ENCODE results near the gene BIVM. TPM values are rescaled to one million over a fixed set of nuclear protein-coding genes. Genes with fewer than 3 reads are reported as not detected.

Gene BIVM
- total RNA-seq, 2 experiments from 2014 or later = 9.7 to 11.6 TPM

GRCh38 chr13:102788683-102789082, 10.2 kb upstream of the BIVM start:
- Mint-ChIP-seq H3K27me3 (no peaks in the 10 kb centered on the region), H3K4me3 (no peak overlapping the region), H3K9me3 (ENCODE audit: low read depth) (no peaks in the 10 kb centered on the region), H3K27ac (no peak overlapping the region), H3K4me1 (peaks cover 2% of the 10 kb centered on the region), H3K36me3 (ENCODE audit: low read depth) (peaks cover 17% of the 10 kb centered on the region)
- ChIA-PET CTCF (no interaction called here), POLR2A (no interaction called here)
- intact Hi-C loops (cut with DNase I, micrococcal nuclease) = no loop called here
- no peak for ATAC-seq
- no peak for DNase-seq

- intact Hi-C loops (cut with DNase I, micrococcal nuclease) = no loop called here
- H3K4me3 Mint-ChIP-seq = no peak overlapping the region
- no peaks in the 10 kb centered on the region for H3K9me3 Mint-ChIP-seq (ENCODE audit: low read depth)
- ChIA-PET CTCF (interaction anchor here (0.5 to 1.3 kb wide), 3 partner anchors 9 to 236 kb away, joined by 3 to 4 read pairs (median 3); partner anchors contain the start of gene TEX30), POLR2A (no interaction called here)
- H3K27me3 Mint-ChIP-seq = peaks cover 8% of the 10 kb centered on the region
- H3K27ac Mint-ChIP-seq = no peak overlapping the region
- ATAC-seq = no peak
- H3K4me1 Mint-ChIP-seq = peaks cover 4% of the 10 kb centered on the region
- DNase-seq = no peak
- H3K36me3 Mint-ChIP-seq (ENCODE audit: low read depth) = peaks cover 17% of the 10 kb centered on the region
Measured at GRCh38 chr13:102792396-102792795, 6.5 kb upstream of the BIVM start.

- POLR2A ChIA-PET = no interaction called here
Measured at GRCh38 chr13:102793611-102794355, 5.1 kb upstream of the BIVM start.

GRCh38 chr13:102799426-102800144, 666 bp downstream of the BIVM start:
- no peaks in the 10 kb centered on the region for H3K9me3 Mint-ChIP-seq (ENCODE audit: low read depth)
- H3K27me3 Mint-ChIP-seq = peaks cover 6% of the 10 kb centered on the region
- intact Hi-C loops (cut with DNase I, micrococcal nuclease) = loop anchor here (1.0 kb wide), 5 partner anchors 26 to 405 kb away; partner anchors contain the start of genes TEX30 (in 2 of the 2) and TPP2 (in 2 of the 2)
- ChIA-PET POLR2A (interaction anchor here (1.6 kb wide), 1 partner anchor 203 kb away, joined by 6 read pairs; the partner anchor contains the start of gene TPP2), CTCF (interaction anchor here (0.7 to 2.9 kb wide), 9 partner anchors 9 to 204 kb away, joined by 3 to 11 read pairs (median 3); partner anchors contain the start of genes ERCC5 and TEX30)
- peak overlapping the region; percentile 89 for H3K4me3 Mint-ChIP-seq
- peak; percentile 4 for ATAC-seq
- H3K4me1 Mint-ChIP-seq = peaks cover 26% of the 10 kb centered on the region
- peaks cover 5% of the 10 kb centered on the region for H3K36me3 Mint-ChIP-seq (ENCODE audit: low read depth)
- no peak for DNase-seq
- H3K27ac Mint-ChIP-seq = peak overlapping the region; percentile 73

More at GRCh38 chr13:102793611-102794355, 5.1 kb upstream of the BIVM start:
- no peak for DNase-seq
- no peak overlapping the region for H3K4me3 Mint-ChIP-seq
- no peak for ATAC-seq
- peaks cover 8% of the 10 kb centered on the region for H3K27me3 Mint-ChIP-seq
- CTCF ChIA-PET = interaction anchor here (0.8 to 1.3 kb wide), 3 partner anchors 11 to 40 kb away, joined by 3 to 4 read pairs (median 3); partner anchors contain the start of gene TEX30
- H3K27ac Mint-ChIP-seq = no peak overlapping the region
- no peaks in the 10 kb centered on the region for H3K9me3 Mint-ChIP-seq (ENCODE audit: low read depth)
- peaks cover 8% of the 10 kb centered on the region for H3K36me3 Mint-ChIP-seq (ENCODE audit: low read depth)
- intact Hi-C loops (cut with DNase I, micrococcal nuclease) = no loop called here
- H3K4me1 Mint-ChIP-seq = peaks cover 6% of the 10 kb centered on the region

DNA sequence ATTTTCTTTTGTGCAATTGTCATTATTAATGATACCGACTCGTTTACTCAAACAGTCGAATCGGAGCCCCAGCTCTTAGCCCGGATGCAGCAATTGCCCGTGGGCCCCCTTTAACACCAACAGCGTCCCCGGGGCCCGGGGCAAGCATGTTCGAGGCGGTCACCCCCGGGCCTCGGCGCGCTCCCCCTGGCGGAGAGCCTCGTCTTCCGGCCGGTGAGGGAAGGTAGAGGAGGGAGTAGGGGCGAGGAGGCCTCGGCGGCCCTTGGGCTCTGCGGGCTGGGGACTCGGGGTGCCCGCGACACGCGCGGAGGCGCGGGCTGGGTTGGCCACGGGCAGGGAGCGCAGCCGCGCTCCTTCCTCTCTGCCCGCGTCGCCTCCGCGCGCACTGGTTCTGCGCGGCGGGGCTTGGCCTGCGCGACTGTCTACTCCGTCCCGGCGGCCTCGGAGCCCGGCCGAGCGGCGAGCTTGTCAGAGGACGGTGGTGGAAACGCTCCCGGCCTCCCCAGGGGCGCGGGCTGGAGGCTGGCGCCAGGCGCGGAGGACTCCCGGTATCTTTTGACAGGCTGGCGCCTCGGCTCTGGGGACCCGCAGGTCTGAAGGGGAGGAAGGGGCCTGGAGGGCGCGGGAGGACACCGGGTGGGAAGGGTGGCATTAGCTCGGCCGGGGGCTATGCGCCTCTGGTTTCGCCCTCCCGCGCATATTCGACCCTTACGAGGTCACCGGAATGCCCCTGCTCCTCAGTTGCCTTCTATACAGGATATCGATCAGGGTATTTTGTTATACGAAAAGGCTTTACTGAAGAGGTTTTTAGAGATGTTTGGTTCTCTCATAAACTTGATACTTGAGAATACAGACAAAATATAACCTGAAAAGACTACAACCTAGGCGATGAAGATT, 1.5 kb downstream of the BIVM start:
- ChIA-PET CTCF (interaction anchor here (0.7 to 2.9 kb wide), 14 partner anchors 8 to 219 kb away, joined by 3 to 11 read pairs (median 3); partner anchors contain the start of genes ERCC5 and TEX30), POLR2A (interaction anchor here (1.6 kb wide), 1 partner anchor 204 kb away, joined by 6 read pairs; the partner anchor contains the start of gene TPP2)
- Mint-ChIP-seq H3K9me3 (ENCODE audit: low read depth) (no peaks in the 10 kb centered on the region), H3K36me3 (ENCODE audit: low read depth) (peaks cover 7% of the 10 kb centered on the region), H3K4me1 (peaks cover 26% of the 10 kb centered on the region), H3K4me3 (peak overlapping the region; percentile 89), H3K27ac (peak overlapping the region; percentile 73), H3K27me3 (peaks cover 6% of the 10 kb centered on the region)
- DNase-seq (peak; percentile 91), ATAC-seq (peak; percentile 81)
- intact Hi-C loops (cut with DNase I, micrococcal nuclease) = loop anchor here (1.0 kb wide), 4 partner anchors 27 to 208 kb away; partner anchors contain the start of genes TEX30 (in 2 of the 2) and TPP2 (in 1 of the 2)

GRCh38 chr13:102805680-102806079, 6.8 kb downstream of the BIVM start:
- Mint-ChIP-seq H3K4me1 (peaks cover 18% of the 10 kb centered on the region), H3K36me3 (ENCODE audit: low read depth) (peaks cover 21% of the 10 kb centered on the region), H3K4me3 (no peak overlapping the region), H3K27ac (no peak overlapping the region), H3K9me3 (ENCODE audit: low read depth) (no peaks in the 10 kb centered on the region), H3K27me3 (no peaks in the 10 kb centered on the region)
- no peak for DNase-seq
- POLR2A ChIA-PET = no interaction called here
- CTCF ChIA-PET = no interaction called here
- intact Hi-C loops (cut with DNase I, micrococcal nuclease) = no loop called here
- ATAC-seq = no peak

DNA sequence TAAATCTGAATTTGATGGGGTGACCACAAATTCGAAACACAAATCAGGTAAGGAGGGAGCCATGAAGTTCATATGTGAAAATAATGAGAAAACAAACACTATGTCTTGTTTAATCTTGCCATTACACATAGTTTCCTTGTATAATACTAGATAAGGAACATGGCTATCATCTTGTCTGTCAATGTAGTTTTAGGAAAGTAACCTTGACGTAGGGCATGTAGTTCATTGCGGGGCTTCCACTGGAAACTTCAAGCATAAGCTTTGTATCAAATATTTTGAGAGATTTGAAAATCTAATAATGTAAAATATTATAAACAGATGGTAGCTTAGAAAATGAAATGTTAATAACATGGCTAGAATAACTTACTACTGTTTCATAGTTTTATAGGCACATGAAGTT, 8.8 kb downstream of the BIVM start:
- ATAC-seq (no peak), DNase-seq (no peak)
- POLR2A ChIA-PET = no interaction called here
- Mint-ChIP-seq H3K4me1 (peaks cover 11% of the 10 kb centered on the region), H3K27me3 (no peaks in the 10 kb centered on the region), H3K27ac (no peak overlapping the region), H3K36me3 (ENCODE audit: low read depth) (peaks cover 35% of the 10 kb centered on the region), H3K9me3 (ENCODE audit: low read depth) (peaks cover 2% of the 10 kb centered on the region), H3K4me3 (no peak overlapping the region)
- CTCF ChIA-PET = interaction anchor here (0.9 to 1.4 kb wide), 3 partner anchors 39 to 215 kb away, joined by 3 read pairs; no protein-coding TSS in a partner anchor
- intact Hi-C loops (cut with DNase I, micrococcal nuclease) = no loop called here

DNA sequence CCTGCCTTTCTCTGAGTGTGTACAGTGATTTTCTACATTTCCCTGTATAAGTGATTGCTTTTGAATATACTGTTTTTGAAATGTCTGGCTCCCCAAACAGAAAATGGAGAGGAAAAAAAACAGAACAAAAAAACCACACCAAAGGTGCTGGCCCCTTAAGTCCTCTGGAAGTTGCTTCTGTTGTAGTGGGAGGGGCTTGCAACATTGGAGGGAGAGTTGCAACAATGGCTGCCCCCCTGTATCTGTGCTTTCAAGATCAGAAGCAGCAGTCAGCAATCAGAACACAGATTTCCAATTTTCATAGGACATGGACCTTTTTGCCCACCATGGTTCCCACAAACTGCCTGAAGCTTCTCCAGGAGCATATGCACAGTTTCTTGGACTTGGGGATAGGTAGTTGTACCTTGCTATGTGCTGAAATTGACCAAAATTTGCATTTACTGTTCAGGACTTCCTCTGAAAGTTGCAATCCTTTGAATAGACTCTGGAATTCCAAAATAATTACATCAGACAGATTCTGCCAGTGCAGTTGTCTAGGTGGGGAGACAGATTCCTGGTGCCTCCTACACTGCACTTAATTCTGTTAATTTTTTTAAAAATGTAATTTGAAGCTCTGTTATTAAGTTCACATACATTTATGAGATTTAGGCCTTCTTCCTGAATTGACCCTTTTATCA, 13.8 kb downstream of the BIVM start:
- DNase-seq (no peak), ATAC-seq (no peak)
- Mint-ChIP-seq H3K9me3 (ENCODE audit: low read depth) (peaks cover 2% of the 10 kb centered on the region), H3K36me3 (ENCODE audit: low read depth) (peaks cover 34% of the 10 kb centered on the region), H3K4me3 (no peak overlapping the region), H3K27me3 (no peaks in the 10 kb centered on the region), H3K27ac (no peak overlapping the region), H3K4me1 (peaks cover 16% of the 10 kb centered on the region)
- ChIA-PET CTCF (interaction anchor here (0.8 to 1.1 kb wide), 3 partner anchors 10 to 221 kb away, joined by 3 read pairs; no protein-coding TSS in a partner anchor), POLR2A (no interaction called here)
- intact Hi-C loops (cut with DNase I, micrococcal nuclease) = no loop called here

GRCh38 chr13:102814025-102814607, 15.2 kb downstream of the BIVM start:
- ChIA-PET CTCF (interaction anchor here (1.1 to 2.0 kb wide), 2 partner anchors 15 to 90 kb away, joined by 3 to 6 read pairs; partner anchors contain the start of genes BIVM and POGLUT2), POLR2A (no interaction called here)
- peak overlapping the region; percentile 26 for H3K27ac Mint-ChIP-seq
- H3K4me1 Mint-ChIP-seq = peaks cover 16% of the 10 kb centered on the region
- intact Hi-C loops (cut with DNase I, micrococcal nuclease) = no loop called here
- peaks cover 33% of the 10 kb centered on the region for H3K36me3 Mint-ChIP-seq (ENCODE audit: low read depth)
- ATAC-seq (peak; percentile 44), DNase-seq (peak; percentile 8)
- no peak overlapping the region for H3K4me3 Mint-ChIP-seq
- peaks cover 2% of the 10 kb centered on the region for H3K9me3 Mint-ChIP-seq (ENCODE audit: low read depth)
- H3K27me3 Mint-ChIP-seq = no peaks in the 10 kb centered on the region

GRCh38 chr13:102814793-102815192, 15.9 kb downstream of the BIVM start:
- DNase-seq (no peak), ATAC-seq (no peak)
- peaks cover 2% of the 10 kb centered on the region for H3K9me3 Mint-ChIP-seq (ENCODE audit: low read depth)
- ChIA-PET CTCF (interaction anchor here (1.1 to 2.0 kb wide), 3 partner anchors 12 to 91 kb away, joined by 3 to 6 read pairs (median 3); partner anchors contain the start of genes BIVM and POGLUT2), POLR2A (no interaction called here)
- peaks cover 16% of the 10 kb centered on the region for H3K4me1 Mint-ChIP-seq
- intact Hi-C loops (cut with DNase I, micrococcal nuclease) = no loop called here
- no peaks in the 10 kb centered on the region for H3K27me3 Mint-ChIP-seq
- peaks cover 35% of the 10 kb centered on the region for H3K36me3 Mint-ChIP-seq (ENCODE audit: low read depth)
- H3K27ac Mint-ChIP-seq = no peak overlapping the region
- H3K4me3 Mint-ChIP-seq = no peak overlapping the region
